Adipose tissue (tissue), 3 donors: ENCODE measurements around the gene OCLN. TPM values are rescaled to one million over a fixed set of nuclear protein-coding genes. Genes with fewer than 3 reads are reported as not detected.
"Not testable (repeated sequence)": the region's sequence is repeated elsewhere in the genome, so short reads cannot be mapped to it uniquely, and the experiment has no call there.

Experiments
- H3K27ac ChIP-seq: one replicate; pipeline ENCODE4 v1.5.1; 2013; ENCODE audit warnings: low read depth, low read length
- WGBS, 3 donors: extraction: QIAGEN DNeasy Blood & Tissue Kit; methylation state at CpG; one replicate each; pipeline ENCODE4 v1.1.7; 2013; 5-methylcytosine and 5-hydroxymethylcytosine counted together
- polyA plus RNA-seq, 3 donors: library from polyadenylated mRNA; stranded (reverse); fragments of 200-250 nt; gene quantifications; one replicate each; pipeline ENCODE4 v1.2.3, GENCODE V29; 2013
- donor health status: healthy with polysubstance abuse.
- donor health status: Bipolar disorder and iron deficiency.
- donor health status: healthy.

The OCLN gene
- polyA plus RNA-seq, 3 donors, result 1.5 to 16.5 (median 2.1) TPM

DNA sequence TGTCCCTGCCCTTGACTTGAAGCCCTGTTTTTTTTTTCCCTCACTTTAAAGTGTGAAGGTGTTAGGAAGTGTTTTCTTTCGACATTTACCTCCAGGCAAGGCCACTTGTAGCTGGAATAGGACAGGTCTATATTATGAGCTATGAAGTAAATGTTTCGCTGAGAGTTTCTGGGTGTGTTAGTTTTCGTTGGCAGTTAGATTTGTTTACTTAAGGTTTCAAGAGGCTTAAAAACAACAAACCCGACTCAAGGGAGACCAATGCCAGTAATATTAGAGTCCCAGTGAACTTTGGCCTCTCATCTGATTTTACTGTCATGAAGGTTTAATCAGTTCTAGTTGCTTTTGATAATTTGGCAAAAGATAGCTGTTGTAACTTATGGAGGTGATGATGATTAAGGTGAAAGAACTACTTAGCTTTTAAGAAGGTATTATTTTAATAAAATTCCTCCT is 25.2 kb downstream of the OCLN start:
- WGBS, 3 donors, result 13 to 55% (median 47%) methylated on average over 4 of the region's 4 CpGs
- H3K27ac ChIP-seq, result no peak overlapping the region

DNA sequence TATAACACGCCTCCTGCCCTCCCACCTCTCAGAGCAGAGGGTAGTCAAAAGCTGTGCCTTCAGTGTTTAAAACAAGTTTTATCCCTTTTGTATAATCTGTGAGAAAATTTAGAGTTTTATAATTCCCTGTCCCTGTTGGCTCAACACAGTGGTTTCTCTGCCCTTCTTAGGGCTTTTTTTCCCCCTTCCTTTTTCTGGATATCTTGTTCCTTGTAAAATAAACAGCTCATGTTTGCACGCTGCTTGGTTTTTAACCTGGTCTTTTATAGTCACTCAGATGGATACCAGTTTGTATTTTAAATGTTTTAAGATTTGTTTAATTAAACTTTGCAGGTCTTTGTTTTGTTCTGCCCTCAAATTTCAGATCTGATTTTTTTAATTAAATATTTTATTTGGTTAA is 26.7 kb downstream of the OCLN start:
- no peak overlapping the region for H3K27ac ChIP-seq
- 49 to 77% (median 73%) methylated on average over 2 of the region's 2 CpGs for WGBS, 3 donors

DNA sequence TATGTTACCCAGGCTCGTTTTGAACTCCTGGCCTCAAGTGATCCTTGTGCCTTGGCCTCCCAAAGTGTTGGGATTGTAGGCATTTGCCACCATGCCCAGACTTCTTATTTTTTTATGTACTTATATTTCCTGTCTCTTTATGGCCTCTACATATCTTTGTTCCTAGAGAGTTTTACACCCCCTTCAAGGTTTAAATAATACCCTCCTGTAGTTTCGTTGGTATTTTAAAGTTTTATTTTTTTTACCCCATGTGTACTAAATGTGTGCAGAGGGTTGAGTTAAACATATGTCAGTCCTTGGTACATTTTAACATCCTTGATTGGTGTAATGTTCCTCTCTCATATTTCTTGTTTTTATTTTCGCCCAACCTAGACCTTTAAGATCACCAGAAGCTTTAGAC is 29.4 kb downstream of the OCLN start:
- WGBS, 3 donors, result 75 to 88% (median 75%) methylated on average over 3 of the region's 3 CpGs
- no peak overlapping the region for H3K27ac ChIP-seq

DNA sequence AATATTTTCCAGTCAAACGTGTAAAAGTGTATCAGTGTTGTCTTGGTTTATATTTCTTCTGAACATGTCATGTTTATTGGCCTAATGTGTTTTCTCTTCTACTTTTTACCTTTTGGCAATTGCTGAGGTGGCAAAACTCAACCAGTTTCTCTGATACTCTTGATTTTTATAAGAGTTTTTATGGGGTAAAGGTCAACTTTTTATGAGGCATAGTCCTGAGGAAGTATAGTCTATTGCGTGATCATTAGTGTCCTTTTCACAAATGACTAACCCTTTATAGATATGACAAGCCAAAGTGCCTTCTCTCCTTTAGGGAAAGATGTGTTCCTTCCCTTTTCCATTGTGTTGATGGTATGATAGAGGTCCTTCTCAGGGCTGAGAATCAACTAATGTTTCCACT is 32.9 kb downstream of the OCLN start:
- no peak overlapping the region for H3K27ac ChIP-seq
- WGBS, 3 donors, result 66 to 86% (median 80%) methylated on average over 2 of the region's 2 CpGs

DNA sequence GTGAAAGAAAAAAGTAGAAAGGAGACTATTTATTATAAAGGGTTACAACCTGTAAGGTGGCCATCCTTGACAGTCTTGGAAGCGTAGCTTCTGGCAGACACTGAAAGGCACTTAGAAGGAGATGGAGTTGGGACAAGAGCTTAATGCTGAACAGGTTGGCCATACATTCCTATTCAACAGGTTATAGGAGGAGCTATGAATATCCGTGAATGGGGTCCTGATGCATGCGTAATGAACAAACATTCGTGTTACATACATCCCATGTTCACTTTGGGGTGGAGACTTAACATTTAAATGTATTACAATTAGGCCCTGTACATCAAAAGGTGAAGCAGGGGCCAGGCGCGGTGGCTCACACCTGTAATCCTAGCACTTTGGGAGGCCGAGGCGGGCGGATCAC is 34.1 kb downstream of the OCLN start:
- 95 to 97% (median 96%) methylated on average over 9 of the region's 9 CpGs for WGBS, 3 donors

DNA sequence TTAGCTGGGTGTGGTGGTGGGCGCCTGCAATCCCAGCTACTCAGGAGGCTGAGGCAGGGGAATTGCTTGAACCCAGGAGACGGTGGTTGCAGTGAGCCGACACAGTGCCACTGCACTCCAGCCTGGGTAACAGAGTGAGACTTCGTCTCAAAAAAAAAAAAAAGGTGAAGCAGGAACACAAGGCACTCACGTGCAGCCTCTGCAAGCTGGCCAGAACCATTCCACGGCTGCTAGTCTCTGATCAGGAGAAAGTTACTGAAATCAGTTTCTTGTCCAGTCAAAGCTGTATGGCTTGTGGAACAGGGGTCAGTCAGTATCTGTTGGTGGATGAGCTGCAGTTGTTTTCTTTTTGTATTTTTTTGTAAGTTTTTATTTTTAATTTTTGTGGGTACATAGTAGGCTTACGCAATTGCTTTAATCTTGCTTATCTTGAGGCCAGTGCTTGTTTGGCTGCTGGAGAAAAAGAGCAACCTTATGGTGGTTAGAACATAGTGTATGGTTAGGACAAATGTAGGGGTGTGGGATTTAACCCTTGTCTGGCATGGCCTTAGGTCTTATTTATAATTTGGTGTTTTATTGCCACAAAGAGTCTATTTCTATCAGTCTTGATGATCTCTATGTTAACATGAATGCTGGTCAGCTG is 34.7 kb downstream of the OCLN start:
- no peak overlapping the region for H3K27ac ChIP-seq
- WGBS, 3 donors, result 71 to 87% (median 82%) methylated on average over 7 of the region's 7 CpGs

More for the DNA sequence above, 34.1 kb downstream of the OCLN start:
- H3K27ac ChIP-seq, result no peak overlapping the region

DNA sequence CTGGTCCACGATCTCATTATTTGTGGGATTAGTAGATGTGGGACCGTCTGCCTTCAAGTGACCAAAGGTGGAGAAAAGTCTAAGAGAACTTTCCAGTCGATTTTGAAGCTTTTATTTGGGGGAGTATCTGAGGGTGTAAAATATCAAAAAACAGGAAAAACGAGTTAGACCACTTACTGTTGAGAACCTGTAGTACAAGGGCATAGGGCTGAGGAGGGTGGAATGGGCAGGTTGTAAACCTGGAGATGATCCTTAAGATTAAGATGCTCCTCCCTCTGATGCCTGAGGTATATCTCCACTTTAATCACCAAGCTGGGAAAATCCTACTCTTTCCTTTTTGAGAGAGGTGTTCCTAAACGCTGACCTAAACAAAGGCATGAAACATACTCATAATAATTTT is 35.4 kb downstream of the OCLN start:
- WGBS, 3 donors, result 51 to 80% (median 75%) methylated on average over 5 of the region's 5 CpGs
- H3K27ac ChIP-seq, result no peak overlapping the region

DNA sequence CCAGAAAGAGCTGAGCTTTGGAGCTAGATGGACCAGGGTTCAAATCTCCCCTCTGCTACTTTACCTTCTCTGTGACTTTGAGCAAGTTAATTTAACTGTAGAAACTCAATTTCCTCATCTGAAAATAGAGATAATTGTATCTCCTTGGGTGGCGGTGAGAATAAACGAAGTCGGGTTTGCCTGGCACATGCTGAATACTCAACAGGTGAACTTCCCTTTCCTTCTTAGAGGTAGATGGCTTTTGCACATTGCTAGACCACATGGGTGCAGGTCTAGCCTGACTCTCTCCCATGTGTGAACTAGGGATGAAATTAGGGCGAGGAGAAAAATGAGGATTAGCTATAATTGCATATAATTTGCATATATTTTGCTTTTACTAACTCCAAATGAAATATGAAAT is 36.0 kb downstream of the OCLN start:
- no peak overlapping the region for H3K27ac ChIP-seq
- WGBS, 3 donors, result 82 to 91% (median 83%) methylated on average over 4 of the region's 4 CpGs

DNA sequence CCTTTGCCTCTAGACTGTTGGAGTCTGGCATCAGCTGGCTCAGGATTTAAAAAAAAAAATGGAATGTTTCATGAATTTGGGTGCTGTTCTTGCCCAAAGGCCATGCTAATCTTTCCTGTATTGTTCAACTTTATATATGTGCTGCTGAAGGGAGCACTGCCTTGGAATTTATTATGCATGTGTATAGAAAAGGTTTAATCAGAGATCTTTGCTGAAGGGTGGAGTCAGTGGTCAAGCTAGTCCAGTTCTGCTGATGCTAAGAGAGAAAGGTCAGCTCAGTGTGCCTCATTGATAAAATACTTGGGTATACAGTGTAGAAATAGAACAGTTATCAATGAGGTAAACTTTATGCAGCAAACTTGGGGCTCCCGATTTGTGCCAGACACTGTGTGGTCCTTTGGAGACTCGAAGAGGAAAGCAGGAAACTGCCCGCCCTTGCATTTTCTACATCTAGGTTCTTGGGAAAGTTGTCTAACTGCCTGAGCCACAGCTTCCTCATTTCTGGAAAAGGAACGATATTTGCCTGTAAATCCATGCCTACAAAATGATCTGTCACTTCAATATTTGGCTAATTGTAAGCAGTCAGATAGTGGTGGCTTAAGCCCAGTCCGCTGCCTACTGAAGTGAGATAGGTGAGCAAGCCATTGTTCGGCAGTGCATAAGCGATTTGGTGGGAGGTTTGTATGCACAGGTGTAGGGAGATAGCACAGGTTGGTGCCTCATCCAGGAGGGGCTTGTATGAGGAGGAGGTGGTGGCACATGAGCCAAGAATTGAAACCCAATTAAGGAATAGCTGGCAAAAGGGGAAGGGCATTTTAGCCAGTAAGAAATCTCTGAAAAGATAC is 38.2 kb downstream of the OCLN start:
- WGBS, 3 donors, result 27 to 59% (median 58%) methylated on average over 7 of the region's 7 CpGs
- H3K27ac ChIP-seq, result no peak overlapping the region

DNA sequence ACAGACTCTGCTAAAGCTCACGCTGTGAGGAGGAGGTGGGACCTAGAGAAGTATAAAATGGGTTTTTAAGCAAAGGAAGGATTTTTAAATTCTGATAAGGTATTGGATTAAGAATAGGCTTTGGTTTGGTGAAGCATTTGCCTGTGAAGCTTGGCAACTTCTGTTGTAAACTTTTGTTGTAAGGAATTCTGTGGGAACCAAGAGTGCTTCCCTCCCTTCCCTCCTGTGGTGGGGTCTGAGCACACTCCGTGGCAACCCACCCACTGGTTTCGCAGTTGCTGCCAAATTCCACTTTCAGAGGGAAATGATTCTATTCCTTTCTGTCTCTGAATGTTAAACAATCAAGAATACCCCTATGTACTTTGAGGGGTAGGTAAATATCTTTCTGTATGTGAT is 38.8 kb downstream of the OCLN start:
- WGBS, 3 donors, result 21 to 41% (median 30%) methylated on average over 3 of the region's 3 CpGs
- no peak overlapping the region for H3K27ac ChIP-seq

DNA sequence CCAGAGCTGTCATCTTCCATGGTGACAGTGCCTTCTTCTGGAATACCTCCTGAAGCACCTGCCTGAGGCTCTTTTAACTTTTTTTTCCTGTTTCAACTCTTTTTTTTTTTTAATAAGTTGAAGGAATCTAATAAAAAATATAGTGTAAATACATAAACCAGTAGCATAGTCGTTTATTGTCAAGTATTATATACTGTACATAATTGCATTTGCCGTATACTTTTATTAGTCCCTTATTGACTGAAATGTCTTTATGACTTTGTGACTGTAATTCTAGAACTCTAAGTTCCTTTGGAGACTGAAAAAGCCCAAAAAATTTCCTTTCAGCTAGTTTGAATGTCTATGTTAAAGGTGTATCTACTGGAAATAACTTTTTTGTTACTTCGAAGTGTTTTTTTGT is 45.3 kb downstream of the OCLN start:
- WGBS, 3 donors, result 68 to 89% (median 84%) methylated on average over 2 to 3 of the region's 3 CpGs

DNA sequence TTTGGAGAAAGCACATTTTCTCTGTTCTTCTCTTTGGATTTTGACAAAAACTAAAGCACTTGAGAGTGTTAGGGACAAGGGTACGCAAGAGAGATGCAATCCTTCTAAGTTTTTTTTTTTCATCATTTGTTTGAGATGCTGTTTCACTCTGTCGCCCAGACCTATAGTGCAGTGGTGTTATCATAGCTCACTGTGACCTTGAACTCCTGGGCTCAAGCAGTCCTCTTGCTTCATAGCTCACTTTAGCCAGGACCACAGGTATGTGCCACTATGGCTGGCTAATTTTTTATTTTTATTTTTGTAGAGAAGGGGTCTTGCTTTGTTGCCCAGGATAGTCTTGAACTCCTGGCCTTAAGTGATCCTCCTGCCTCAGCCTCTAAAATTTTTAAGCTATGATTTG is 46.1 kb downstream of the OCLN start:
- WGBS, 3 donors, result 56 to 100% (median 95%) methylated on average over 1 of the region's 2 CpGs
- not testable (repeated sequence) for H3K27ac ChIP-seq

More for the DNA sequence above, 45.3 kb downstream of the OCLN start:
- not testable (repeated sequence) for H3K27ac ChIP-seq

DNA sequence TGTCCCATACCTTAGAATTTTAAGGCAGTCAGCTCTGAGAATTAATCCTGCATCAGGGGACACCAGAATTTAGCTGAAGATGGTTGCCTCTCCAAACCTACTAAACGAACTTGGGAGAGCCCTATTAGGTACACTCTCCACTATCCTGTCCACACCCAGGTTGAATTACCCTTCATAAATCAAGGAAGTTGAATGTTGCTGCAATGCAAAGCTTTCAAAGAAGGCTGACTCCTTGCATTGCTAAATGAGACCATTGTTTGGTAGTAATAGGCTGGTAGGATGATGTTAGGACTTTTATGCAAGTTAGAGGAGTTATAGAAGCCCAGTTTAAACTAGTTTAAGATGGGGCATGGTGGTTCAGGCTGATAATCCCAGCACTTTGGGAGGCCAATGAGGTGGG is 48.8 kb downstream of the OCLN start:
- WGBS, 3 donors, result no CpG with 5 or more reads among the region's 1 CpG
- not testable (repeated sequence) for H3K27ac ChIP-seq

DNA sequence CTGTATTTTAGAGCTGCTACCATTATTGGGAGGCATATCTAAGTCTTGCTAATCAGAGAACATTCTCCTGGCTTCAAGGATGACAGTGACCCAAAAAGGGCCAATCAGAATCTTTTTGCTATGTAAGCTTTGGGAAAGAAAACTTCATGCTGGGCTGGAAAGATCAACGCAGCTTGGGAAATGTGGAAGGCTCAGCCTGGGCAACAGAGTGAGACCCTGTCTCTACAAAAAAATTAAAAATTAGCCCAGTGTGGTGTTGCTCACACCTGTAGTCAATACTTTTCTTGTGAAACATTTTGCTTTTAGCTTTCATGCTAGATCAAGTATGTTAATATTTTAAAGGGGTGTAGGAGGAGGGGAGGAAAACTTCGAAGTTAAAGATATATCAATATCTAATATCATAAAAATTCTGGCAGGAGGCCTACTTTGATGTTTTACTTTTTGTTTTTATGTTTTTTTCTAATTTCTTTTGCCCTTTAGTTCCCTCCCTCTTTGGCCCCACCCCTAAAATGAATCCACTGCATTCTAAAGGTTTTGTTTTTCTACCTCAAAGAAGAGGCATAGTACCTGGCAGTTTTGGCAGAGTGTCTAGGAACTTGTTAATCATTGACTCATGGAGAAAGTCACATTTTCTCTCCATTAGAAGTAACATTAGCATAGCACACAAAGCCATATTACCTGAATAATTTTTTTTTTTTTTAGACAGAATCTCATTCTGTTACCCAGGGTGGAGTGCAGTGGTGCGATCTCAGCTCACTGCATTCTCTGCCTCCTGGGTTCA is 50.4 kb downstream of the OCLN start:
- not testable (repeated sequence) for H3K27ac ChIP-seq
- WGBS, 3 donors, result no CpG with 5 or more reads among the region's 3 CpGs

DNA sequence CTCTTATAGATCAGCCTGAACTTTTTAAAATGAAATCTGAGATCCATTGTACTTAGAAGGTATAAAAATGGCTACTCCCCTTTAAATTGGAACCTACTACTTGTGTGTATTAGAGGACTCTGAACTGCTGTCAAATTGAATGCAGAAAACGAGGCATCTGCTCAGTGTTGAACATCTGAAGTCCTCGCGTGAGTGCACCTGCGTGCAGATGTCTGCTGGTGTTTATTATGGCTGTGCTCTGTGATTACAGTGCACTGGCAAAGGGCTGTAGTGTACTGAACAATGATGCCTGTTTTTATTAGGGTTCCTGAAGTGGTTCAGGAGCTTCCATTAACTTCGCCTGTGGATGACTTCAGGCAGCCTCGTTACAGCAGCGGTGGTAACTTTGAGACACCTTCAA is 52.0 kb downstream of the OCLN start:
- no CpG with 5 or more reads among the region's 7 CpGs for WGBS, 3 donors
- H3K27ac ChIP-seq, result not testable (repeated sequence)

DNA sequence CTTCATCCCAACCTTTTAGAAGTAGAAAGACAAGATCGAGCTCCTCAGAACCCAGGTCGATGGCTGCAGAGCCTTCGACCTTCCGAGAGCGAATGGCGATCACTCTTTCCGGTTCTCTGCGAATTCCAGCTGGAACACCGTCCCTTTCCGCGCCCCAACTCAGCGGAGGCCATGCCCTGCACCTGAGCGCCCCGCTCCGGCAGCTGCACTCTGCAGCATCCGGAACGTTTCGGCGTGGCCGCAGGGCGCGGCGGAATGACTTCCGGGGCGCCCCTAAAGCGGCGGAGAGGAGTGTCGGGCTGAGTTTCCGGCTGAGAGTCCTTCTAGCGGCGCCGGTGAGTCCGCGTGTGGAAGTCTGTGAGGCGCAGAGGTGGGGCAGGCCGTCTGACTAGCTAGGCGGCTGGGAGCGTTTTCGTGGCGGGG is 67.3 kb downstream of the OCLN start, which contains the start of gene GTF2H2C:
Gene GTF2H2C (plus strand): TSS at position 284 of the 423 bp plus-strand sequence. CDS start 4,942 bp downstream, outside the sequence.
- H3K27ac ChIP-seq, result not testable (repeated sequence)
- WGBS, 3 donors, result 0 to 1% (median 0%) methylated on average over 29 to 39 of the region's 40 CpGs

DNA sequence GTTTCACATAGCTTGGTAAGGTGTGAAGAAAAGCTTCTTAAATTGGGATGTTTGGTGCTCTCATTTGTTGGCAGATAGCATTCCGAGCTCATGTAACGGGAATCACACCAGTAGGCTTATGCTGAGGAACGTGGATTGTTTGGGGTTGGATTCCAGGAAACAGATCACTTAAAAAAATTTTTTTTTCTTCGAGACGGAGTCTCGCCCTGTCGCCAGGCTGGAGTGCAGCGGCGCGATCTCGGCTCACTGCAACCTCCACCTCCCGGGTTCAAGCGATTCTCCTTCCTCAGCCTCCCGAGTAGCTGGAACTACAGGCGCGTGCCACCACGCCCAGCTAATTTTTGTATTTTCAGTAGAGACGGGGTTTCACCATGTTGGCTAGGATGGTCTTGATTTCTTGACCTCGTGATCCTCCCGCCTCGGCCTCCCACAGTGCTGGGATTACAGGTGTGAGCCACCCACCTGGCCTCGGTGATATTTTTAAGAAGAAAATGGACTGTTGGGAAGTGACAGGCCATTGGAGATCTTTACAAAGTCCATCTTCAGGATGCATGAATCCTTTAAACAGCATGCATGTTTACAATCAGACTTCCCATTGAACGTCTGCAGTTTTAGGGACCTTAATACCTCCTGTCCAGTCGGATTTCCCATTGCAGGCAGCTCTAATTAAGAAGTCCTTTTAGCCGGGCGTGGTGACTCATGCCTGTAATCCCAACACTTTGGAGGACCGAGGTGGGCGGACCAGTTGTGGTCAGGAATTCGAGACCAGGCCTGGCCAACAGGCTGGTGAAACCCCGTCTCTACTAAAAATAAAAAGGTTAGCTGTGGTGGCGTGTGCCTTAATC is 68.2 kb downstream of the OCLN start:
- 21 to 41% (median 38%) methylated on average over 17 to 26 of the region's 31 CpGs for WGBS, 3 donors
- H3K27ac ChIP-seq, result not testable (repeated sequence)

DNA sequence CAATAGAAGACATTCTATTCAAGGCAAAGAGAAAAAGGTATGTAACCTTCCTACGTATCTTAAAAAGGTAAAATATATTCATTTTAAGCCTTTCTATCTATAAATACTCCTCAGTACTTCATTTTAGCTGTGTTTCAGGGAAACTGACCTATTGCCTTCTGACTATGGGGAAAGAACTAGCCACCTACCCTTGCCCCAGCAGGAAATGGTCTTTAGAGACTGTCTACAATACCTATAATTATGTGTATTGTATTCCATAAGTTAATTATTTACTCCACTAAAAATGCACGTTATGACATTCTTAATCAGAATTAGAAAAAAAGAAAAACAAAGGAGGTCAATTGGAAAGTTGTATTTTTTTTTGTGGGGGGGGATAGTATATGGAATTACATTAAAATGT is 73.6 kb downstream of the OCLN start:
- not testable (repeated sequence) for H3K27ac ChIP-seq
- WGBS, 3 donors, result 68 to 92% (median 91%) methylated on average over 2 of the region's 2 CpGs
